ENCODE data around the gene SLC31A1.
"Not testable (repeated sequence)": the region's sequence is repeated elsewhere in the genome, so short reads cannot be mapped to it uniquely, and the experiment has no call there.

SLC31A1 gene

GRCh38 chr9:113261917-113262671 lies 40.8 kb downstream of the SLC31A1 start:
- no peak for DNase-seq (ENCODE audit: low read depth in 2 of 2, low spot score in 1 of 2)

- no peak for DNase-seq (ENCODE audit: low read depth in 2 of 2, low spot score in 1 of 2)
These were observed 44.8 kb downstream of the SLC31A1 start for GRCh38 chr9:113266174-113266573.

- DNase-seq (ENCODE audit: low read depth in 2 of 2, low spot score in 1 of 2) = no peak
These were observed 46.7 kb downstream of the SLC31A1 start for GRCh38 chr9:113267911-113268566.

GRCh38 chr9:113269355-113269754 lies 48.0 kb downstream of the SLC31A1 start:
- no peak for DNase-seq (ENCODE audit: low read depth in 2 of 2, low spot score in 1 of 2)

- no peak for DNase-seq (ENCODE audit: low read depth in 2 of 2, low spot score in 1 of 2)
These were observed 48.5 kb downstream of the SLC31A1 start for GRCh38 chr9:113269871-113270270.

- no peak for DNase-seq (ENCODE audit: low read depth in 2 of 2, low spot score in 1 of 2)
These were observed 53.3 kb downstream of the SLC31A1 start for GRCh38 chr9:113274474-113275156.

- DNase-seq (ENCODE audit: low read depth in 2 of 2, low spot score in 1 of 2) = peak; percentile 91 to 94
These were observed 54.1 kb downstream of the SLC31A1 start, which contains the start of the genes CDC26 and PRPF4 for GRCh38 chr9:113275157-113276131. TSS of gene CDC26 (minus strand) at chr9:113275572. CDS start at chr9:113272507, 3,065 bp downstream. TSS of gene PRPF4 (plus strand) at chr9:113275658. CDS start at chr9:113275744, 86 bp downstream.

- DNase-seq (ENCODE audit: low read depth in 2 of 2, low spot score in 1 of 2) = no peak
These were observed 57.5 kb downstream of the SLC31A1 start for GRCh38 chr9:113278840-113279239.

GRCh38 chr9:113281356-113281755 lies 60.0 kb downstream of the SLC31A1 start:
- DNase-seq (ENCODE audit: low read depth in 2 of 2, low spot score in 1 of 2) = no peak

- DNase-seq (ENCODE audit: low read depth in 2 of 2, low spot score in 1 of 2) = no peak
These were observed 67.7 kb downstream of the SLC31A1 start for GRCh38 chr9:113289091-113289490.

GRCh38 chr9:113290052-113290607 lies 68.8 kb downstream of the SLC31A1 start:
- no peak for DNase-seq (ENCODE audit: low read depth in 2 of 2, low spot score in 1 of 2)

GRCh38 chr9:113293285-113293878 lies 72.0 kb downstream of the SLC31A1 start:
- DNase-seq (ENCODE audit: low read depth in 2 of 2, low spot score in 1 of 2) = no peak

- not testable (repeated sequence) for DNase-seq (ENCODE audit: low read depth in 2 of 2, low spot score in 1 of 2)
These were observed 74.9 kb downstream of the SLC31A1 start for GRCh38 chr9:113296247-113296646.

- DNase-seq (ENCODE audit: low read depth in 2 of 2, low spot score in 1 of 2) = no peak
These were observed 75.6 kb downstream of the SLC31A1 start for GRCh38 chr9:113296796-113297558.

- no peak for DNase-seq (ENCODE audit: low read depth in 2 of 2, low spot score in 1 of 2)
These were observed 77.0 kb downstream of the SLC31A1 start for GRCh38 chr9:113298311-113298710.

- no peak for DNase-seq (ENCODE audit: low read depth in 2 of 2, low spot score in 1 of 2)
These were observed 77.8 kb downstream of the SLC31A1 start for GRCh38 chr9:113298924-113299770.

- no peak for DNase-seq (ENCODE audit: low read depth in 2 of 2, low spot score in 1 of 2)
These were observed 78.5 kb downstream of the SLC31A1 start for GRCh38 chr9:113299800-113300292.

- DNase-seq (ENCODE audit: low read depth in 2 of 2, low spot score in 1 of 2) = no peak
These were observed 80.2 kb downstream of the SLC31A1 start for GRCh38 chr9:113301548-113301947.

All from stimulated activated CD8-positive, alpha-beta memory T cell treated with anti-CD3 and anti-CD28 coated beads, Interleukin-4, amount 100 ng/mL, for 4 hours (primary cell).